HUDEP-2 (cell line): ENCODE results near the gene TRAF3IP1.
"Not testable (repeated sequence)": the region's sequence is repeated elsewhere in the genome, so short reads cannot be mapped to it uniquely, and the experiment has no call there.

Source experiments
- DNase-seq, 76 experiments: peaks; one replicate each; lab custom pipeline; 2025; ENCODE audit not compliant: unreplicated experiment in 76 of 76; lab: John Stamatoyannopoulos, UW

TRAF3IP1 gene, protein sequence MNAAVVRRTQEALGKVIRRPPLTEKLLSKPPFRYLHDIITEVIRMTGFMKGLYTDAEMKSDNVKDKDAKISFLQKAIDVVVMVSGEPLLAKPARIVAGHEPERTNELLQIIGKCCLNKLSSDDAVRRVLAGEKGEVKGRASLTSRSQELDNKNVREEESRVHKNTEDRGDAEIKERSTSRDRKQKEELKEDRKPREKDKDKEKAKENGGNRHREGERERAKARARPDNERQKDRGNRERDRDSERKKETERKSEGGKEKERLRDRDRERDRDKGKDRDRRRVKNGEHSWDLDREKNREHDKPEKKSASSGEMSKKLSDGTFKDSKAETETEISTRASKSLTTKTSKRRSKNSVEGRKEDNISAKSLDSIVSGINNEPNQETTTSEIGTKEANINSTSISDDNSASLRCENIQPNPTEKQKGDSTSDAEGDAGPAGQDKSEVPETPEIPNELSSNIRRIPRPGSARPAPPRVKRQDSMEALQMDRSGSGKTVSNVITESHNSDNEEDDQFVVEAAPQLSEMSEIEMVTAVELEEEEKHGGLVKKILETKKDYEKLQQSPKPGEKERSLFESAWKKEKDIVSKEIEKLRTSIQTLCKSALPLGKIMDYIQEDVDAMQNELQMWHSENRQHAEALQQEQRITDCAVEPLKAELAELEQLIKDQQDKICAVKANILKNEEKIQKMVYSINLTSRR

DNA sequence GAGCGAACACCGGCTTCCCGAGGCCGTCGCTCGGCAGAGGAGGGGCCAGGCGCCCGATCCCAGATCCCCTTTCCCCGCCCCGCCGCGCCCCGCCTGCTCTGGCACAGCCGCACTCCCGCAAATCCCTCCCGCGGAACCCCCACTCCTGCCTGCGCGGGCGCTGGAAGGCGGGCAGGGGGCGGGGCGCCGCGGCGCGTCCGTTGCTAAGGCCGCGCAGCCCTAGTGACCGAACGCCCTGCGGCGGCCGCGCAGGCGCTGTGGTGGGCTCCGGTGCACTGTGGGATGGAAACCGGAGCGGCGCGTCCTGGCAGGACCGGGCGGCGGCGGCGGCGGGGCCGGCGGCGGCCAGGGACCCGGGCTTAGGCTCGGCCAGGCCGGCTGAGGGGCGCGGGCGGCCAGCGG, at the start of gene TRAF3IP1:
Gene TRAF3IP1 (plus strand): TSS at position 273 of the 402 bp plus-strand sequence. CDS start 145 bp downstream, outside the sequence.
- peak in 74 of 76 experiments; percentile 20 to 88 (median 70) for DNase-seq

DNA sequence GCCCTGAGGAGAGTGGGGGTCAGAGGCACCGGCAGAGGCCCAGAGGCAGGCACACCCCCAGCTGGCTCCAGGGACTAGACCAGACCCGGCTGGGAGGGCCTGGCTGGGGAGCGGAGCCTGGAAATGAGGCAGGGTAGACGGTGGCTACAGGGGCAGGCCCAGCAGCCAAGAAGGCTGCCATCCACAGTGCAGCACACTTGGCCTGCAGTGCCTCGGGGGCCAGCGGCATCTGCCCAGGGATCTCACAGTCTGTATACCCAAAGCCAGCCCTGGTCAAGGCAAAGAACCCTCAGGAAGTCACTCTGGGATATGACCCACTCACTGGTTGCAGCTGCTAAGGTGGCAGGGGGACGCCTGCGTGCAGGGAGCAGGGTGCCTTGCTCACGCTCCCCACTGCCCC, 49.7 kb upstream of the TRAF3IP1 start:
- DNase-seq: no peak

DNA sequence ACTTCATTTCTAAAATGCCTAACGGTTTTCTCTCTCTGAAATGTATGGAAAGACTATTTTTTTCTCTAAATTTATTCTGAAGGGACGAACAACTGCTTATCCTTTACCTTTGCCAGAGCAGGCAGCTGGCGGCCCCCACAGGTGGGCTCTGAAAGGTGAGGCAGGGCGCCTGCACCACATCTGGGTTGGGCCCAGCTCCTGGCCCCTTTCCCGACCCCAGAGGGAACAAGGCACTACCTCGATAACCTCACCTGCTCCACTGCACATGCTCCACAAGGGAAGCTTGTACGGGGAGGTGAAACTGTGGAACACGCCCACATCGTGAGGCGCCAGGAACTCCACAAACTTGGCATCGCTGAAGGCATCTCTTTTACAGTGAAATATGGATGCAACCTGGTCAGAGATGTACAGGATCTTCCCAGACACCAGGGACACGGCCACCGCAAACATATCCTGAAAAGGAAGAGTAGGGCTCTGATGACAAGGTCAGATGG, 49.2 kb upstream of the TRAF3IP1 start:
- DNase-seq: no peak

DNA sequence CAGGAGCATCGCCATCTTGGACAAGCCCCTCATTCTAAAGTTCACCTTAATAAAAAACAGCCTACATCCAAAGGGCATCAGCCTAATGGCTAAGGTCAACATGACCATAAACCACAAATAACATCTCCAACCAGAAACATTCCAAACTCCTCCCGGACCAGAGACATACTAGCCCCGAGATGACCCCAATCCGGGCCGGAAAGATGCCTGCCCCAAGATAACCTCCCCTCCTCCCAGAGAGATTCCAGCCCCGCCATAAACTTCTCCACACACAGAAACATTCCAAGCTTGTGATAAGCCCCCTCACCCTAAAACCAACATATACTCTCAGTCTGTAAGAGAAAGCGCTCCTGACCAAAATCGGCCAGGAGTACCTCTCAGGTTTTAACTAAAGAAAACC, 48.6 kb upstream of the TRAF3IP1 start:
- DNase-seq: not testable (repeated sequence)

DNA sequence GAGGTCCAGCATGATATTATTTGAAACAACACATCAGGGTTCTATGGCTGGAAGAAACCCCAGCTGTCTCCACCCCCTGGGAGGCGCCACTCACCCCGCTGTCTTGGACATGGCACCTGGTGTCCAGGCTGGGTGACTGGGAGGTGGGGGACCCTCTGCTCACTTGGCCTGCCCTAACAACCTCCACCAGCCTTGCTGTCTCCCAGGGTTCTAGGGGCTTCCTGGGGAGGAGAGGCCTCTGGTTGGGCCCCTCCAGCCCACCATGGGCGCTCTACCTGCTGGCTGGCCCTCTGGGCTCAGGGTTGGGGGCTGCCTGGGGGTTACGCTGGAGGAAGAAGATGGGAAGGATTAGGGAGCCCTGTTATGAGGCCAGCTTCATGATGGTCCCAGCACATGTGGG, 48.2 kb upstream of the TRAF3IP1 start:
- no peak for DNase-seq

DNA sequence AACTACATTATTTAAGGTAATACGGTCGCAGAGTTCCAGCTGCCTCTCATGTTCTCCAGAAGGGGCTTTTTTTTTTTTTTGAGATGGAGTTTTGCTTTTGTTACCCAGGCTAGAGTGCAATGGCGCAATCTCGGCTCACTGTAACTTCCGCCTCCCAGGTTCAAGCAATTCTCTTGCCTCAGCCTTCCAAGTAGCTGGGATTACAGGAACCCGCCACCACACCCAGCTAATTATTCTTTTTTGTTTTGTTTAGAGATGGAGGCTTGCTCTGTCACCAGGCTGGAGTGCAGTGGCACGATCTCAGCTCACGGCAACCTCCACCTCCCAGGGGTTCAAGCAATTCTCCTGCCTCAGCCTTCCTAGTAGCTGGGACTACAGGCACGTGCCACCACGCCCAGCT, 46.9 kb upstream of the TRAF3IP1 start:
- not testable (repeated sequence) for DNase-seq

DNA sequence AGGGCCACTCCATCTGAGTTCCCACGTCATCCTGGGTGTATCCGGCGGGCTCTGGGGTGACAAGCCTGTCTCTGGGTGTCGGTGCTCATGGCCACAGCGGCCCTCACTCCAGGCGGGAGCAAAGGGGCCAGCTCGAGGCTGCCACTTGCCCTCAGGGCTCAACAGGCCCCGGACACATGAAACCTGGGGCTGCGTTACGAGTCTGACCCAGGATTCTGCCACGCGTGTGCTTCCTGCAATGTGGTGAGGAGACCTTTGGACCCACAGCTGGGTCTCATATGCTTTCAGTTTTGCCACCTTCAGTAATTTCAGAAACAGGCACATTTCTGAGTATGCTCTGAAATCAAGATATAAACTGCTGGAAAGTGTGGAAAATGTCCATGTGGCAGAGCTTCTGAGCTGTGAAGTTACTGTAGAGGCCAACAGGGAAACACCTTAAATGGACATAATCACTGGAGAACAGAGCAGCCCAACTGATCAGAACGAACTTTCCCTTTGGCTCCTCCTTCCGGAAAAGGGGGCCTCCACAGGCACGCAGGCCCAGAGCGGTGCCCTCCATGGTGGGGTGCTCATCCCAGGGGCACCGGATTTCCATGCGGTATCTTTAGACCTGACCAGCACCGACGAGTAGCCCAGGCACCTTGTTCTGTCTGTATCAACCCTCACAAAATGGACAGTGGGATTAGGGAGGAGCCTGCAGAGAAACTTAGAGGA, 46.0 kb upstream of the TRAF3IP1 start:
- no peak for DNase-seq

DNA sequence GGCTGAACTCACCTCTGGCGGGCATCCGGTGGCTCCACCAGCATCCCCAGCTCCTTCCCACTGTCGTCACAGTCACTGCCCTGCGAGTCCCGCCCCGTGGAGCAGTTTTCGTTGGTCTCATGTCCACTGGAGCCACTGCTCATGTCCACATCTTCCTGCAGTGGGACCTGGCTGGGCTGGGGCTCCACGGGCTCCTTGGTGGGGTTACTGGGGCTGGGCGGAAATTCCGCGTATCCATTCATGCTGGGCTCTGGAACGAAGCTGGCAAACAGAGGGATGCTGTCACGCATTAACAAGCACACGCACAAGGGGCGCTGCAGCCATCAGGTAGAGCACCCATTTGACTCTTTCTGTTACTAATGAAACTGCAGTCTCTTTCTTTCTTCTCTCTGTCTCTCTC, 42.6 kb upstream of the TRAF3IP1 start:
- no peak for DNase-seq

DNA sequence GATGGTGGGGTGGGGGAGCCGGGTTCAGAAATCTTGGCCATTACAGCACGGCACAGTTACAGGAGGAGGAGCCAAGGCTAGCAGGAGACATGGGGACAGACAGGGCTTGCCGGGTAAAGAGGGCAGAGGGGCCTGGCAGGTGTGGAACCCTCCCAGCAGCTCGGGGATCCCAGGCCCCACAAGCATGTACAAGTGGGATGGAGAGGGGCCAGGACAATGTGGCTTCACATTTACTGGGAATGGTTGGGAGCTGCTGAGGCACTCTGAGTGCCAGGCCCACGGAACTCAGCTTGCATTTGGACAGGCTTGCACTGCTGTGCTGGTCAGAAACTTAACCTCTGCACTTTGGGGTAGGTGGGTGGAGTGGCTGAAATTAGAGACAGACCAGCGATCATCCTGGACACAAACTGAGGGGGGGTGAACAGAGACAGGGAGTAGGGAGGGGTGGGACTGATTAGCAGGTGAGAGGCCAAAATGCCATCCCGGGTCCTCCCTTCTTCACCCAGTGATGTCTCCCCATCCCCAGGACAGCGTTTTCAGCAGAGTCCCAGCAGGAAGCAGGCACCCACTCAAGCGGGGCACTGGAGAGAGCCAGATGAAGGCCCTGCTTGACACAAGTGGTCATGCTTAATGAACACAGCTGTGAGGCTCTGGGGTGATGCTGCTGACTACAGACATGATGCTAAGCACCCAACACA, 41.5 kb upstream of the TRAF3IP1 start:
- DNase-seq: no peak

DNA sequence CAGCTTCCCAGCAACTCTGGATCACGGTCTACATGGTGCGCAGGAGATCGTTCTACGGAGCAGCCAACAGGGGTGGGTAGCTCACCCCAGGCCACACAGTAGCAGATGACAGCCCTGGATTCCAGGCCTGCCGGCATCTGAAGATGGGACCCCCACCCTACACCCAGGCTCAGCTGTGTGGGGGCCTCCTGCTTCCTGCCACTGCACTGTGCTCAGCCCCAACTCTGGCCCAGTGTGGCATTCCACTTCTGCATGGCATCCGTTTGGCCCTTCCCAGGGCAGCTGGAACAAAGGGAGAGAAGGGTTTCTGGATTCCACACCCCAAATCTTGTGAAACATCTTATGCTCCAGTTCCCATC, 41.0 kb upstream of the TRAF3IP1 start:
- no peak for DNase-seq

DNA sequence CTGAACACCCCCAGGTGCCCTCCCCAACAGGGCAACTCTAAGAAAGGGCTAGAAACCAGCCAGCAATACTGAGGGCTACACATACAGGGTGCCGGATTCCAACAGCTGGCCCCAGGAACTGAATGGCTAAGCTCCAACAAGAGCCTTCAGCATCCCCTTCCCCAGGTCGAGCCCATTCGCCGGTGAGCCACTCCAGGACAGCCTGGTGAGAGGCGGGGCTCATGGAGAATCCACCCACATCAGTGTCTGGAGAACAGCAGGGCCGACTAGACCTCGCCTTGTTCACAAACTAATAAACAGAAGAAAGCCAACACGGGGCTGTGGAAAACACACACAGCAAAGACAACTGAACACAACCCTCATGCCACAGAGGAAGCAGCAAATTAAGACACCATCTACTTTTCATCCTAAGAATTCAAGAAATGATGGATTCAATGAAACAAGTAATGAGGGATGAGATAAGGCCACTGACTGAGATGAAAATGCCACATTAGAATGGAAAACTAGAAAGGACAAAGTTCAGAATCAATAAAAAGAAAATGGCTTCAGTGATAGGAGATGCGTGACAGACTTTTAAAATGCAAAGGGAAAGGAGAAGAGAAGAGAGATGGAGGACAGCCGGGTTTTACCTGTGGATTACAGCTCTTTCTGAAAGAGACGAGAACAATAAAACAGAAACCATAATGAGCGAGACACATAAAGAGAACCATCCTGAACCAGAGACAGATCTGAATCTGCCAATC, 40.1 kb upstream of the TRAF3IP1 start:
- no peak for DNase-seq

DNA sequence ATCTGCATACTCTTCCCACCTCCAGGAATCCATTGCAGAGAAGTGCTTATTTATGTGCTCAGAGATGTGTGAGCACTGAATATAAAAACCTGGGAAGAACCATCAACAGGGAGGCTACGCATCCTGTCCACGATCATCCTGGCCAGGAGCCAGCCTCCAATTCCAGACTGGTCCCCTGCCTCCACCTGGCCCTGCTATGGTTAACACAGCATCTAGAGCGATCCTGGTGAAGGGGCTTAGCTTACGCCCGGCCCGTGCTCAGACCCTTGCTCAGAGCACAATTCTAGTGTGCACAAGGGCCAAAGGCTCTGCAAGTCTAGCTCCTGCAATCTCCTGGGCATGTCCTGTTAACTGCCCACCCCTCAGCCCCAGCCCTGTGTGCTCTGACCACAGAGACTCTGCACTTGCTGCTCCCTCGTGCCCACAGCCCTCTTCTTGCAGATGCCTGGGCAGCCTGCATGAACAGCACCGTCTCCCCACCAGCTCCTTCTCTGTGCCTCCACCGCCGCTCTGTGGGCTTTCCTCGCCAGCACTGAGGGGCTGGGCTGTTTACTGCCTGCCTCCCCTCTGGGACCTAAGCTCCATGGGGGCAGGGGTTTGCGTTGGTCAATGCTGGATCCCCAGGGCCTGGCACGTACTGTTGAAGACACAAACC, 38.4 kb upstream of the TRAF3IP1 start:
- DNase-seq: no peak

DNA sequence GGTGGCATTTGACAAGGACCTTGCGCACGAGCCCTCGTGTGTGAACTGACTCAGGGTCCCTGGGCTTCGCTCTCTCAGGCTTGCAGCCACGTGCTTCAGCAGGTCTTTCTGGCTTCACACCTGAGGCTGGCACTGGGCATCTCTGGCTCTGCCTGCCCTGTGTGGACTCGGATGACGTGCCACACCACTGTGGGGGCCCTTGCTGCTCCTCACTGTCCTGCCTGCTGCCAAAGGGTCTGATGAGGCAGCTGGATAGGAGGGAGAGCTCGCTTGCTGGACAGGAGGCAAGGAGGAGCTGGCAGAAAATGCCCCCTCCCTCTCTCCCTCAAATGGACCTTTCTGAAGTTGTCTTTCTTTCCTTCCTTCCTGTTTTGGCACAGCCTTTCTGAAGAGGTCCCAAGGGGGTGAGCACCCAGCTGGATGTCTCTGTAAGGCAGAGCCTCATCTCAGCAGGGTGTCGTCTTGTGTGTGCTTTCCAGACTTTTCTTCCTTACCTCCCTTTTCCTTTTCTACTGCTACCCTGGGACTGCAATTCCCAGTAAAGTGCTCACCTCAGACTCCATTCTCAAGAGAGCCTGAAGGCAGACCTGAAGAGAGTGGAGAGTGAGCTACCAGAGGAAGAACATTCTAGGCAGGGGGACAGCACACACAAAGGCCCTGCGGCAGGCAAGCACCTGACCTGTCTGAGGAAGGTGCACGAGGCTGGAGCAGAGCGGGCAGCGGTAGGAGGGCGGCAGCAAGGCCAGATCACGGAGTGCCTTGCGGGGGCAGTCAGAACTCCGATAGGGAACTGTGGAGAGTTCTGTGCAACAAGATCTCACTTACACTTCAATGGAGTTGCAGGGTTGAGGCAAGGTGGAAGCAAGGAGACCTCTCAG, 37.2 kb upstream of the TRAF3IP1 start:
- DNase-seq: no peak

DNA sequence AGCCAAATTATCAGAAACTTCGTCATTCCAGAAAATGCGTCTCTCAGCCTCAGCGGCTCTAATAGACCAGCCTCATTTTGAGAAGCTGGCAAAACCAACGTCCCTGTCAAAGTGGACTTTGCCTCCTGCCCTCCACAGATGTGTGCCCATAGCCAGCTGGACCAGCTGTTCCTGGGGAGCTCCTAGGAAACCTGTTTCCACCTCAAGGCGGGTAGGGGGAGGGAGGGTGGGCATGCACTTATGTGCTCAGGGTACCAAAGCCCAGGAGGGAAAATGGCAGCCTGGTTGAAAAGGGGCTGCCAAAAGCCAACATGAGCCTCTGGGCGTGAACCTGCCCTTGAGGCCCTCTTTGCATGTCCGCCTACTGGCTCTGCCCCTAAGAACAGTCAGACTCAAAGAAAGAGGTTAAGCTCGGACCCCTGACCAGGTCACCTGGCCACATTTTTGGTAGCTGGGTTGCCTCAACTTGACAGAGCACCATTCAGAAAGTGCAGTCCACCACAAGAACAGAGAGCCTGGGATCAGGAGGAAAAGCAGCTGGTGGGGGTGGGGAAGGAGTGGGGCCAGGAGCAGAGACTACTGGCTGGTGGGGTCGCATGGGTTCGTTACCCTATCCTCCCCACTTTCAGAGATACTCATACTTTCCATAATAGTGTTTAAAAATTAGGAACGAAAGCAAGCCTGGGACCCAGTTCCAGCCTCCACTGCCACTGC, 35.4 kb upstream of the TRAF3IP1 start:
- no peak for DNase-seq

DNA sequence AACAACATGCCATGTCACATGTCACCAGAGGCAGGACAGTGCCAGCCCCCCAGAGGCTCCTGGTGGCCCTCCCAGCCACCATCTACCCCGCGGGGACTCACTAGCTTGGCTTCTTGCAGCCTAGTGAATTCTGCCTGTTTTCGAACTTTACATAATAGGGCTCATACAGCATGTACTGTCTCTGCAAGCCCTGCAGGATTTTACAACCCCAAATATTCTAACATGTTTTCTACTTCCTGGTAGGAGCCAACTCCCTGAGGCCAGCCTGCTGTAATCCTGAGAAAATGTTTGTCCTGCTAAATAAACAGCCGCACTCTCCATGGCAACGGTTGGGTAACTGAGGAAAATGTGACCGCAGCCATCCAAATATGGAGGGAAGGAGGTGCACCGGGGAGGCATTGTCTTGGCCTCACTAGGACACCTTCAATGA, 34.6 kb upstream of the TRAF3IP1 start:
- no peak for DNase-seq

DNA sequence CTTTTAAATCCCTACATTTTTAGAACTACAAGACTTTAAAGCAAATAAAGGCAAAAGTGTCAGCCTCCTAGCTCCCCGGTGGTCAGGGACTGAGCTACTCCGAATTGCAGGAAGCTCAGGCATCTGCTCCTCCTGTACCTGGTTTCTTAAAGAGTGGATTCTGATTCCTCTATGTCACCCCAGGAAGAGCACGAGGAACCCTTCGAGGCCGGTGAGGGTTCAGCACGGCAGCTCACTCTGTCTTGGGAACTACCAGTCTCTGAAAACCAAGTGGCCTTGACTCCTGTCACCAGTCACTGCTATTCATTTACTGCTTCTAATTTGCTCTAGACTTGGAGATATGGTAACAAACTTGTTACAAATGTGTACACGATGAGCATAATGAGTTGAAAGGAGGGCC, 34.2 kb upstream of the TRAF3IP1 start:
- DNase-seq: no peak

DNA sequence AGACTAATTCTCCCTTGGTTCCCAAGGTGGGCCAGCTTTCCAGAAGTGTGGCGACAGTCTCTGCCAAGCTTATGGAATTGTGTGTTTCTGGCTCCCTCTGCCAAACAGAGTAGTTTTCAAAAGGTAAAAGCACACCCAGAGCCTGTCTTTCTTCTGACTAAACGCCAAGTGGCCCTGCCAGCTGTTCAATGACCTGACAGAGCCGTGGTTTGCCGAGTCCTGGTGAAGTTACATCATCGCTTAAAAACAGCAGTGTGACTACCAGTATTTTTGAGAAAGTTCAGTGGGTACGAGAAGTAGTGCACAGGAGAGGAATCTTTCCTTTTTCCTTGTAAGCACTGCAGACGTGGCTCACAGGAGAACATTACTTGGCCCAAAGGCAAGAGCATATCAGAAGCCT, 33.8 kb upstream of the TRAF3IP1 start:
- no peak for DNase-seq
